Activated CD8-positive, alpha-beta T cell treated with anti-CD3 and anti-CD28 coated beads for 36 hours (primary cell): ENCODE results near the gene KATNB1. TPM values are rescaled to one million over a fixed set of nuclear protein-coding genes. Genes with fewer than 3 reads are reported as not detected.
"Not testable (repeated sequence)": the region's sequence is repeated elsewhere in the genome, so short reads cannot be mapped to it uniquely, and the experiment has no call there.

ENCODE experiments used
- ATAC-seq: fragments of 200-7000 bp; cut with Tn5 transposase; one replicate; pipeline ENCODE4 v1.10.0; 2021; ENCODE audit warnings: mild to moderate bottlenecking, moderate library complexity
- CTCF ChIA-PET: fragments of 350-600 bp; sonication (Branson Sonifier 250); formaldehyde crosslinking; loops from one replicate; lab custom pipeline; 2021; ENCODE audit warnings: antibody characterized with exemption; lab: Charles Lee
- POLR2A ChIA-PET: fragments of 350-600 bp; sonication (Branson Sonifier 250); formaldehyde crosslinking; loops from one replicate; lab custom pipeline; 2021; ENCODE audit warnings: antibody characterized with exemption; lab: Charles Lee
- DNase-seq: peaks from one replicate; pipeline ENCODE4 v3.0.0-alpha.2; 2020
- H3K27ac Mint-ChIP-seq: one replicate; pipeline ENCODE4 v1.8.0; 2021; ENCODE audit warnings: mild to moderate bottlenecking, mixed read lengths
- H3K27me3 Mint-ChIP-seq: one replicate; pipeline ENCODE4 v1.8.0; 2021; ENCODE audit warnings: mixed read lengths
- H3K36me3 Mint-ChIP-seq: one replicate; pipeline ENCODE4 v1.8.0; 2021; ENCODE audit warnings: low read depth, mixed read lengths
- H3K4me1 Mint-ChIP-seq: one replicate; pipeline ENCODE4 v1.8.0; 2021; ENCODE audit warnings: low read depth, mixed read lengths
- H3K4me3 Mint-ChIP-seq: one replicate; pipeline ENCODE4 v1.8.0; 2021; ENCODE audit warnings: mild to moderate bottlenecking, moderate library complexity, mixed read lengths
- H3K9me3 Mint-ChIP-seq: one replicate; pipeline ENCODE4 v1.8.0; 2021; ENCODE audit warnings: mixed read lengths
- CTCF ChIP-seq: fragments of 200-600 bp; IDR thresholded peaks from one replicate; pipeline ENCODE4 v1.8.0; 2022; ENCODE audit warnings: antibody characterized with exemption, mild to moderate bottlenecking
- intact Hi-C: fragments of 100-400 bp; cut with micrococcal nuclease; formaldehyde crosslinking; loops from one replicate; pipeline ENCODE4 v1.10.0; 2022
- total RNA-seq, 2 experiments: library from RNA; stranded (reverse); gene quantifications; one replicate each; pipeline ENCODE4 v1.2.3, GENCODE V29; 2021

KATNB1 gene
- total RNA-seq, 2 experiments from 2014 or later: 35.1 to 39.6 TPM

DNA sequence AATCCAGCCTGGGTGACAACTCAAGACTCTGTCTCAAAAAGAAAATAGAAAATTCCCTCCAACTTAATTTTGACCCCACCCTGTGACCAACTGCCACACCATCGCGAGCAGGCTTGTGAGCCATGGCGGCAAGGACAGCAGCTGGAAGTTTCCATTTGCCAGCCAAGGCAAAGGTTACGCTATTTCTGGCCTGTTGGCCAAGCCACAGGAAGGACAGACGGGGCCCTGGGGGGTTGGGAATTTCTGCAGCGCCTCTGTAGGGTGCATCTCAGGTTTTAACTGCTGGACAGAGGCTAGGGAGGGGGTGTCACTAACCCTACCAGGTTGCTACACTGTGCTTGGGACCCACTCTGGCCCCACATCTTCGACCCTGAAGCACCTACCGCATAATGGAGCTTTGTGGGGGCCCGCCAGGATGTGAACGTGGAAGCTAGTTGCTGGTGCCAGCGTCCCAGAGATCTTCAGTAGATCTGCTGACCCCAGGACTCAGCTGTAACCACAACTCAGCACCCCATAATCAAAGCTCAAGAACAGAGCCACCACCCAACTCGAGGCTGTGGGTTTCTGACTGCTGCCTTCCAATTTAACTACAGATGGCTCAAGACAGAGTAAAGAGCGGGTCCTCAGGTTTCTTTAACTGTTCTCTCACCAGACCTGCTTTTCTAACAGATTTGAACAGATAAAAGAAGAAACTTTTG, 55.8 kb downstream of the KATNB1 start:
- CTCF ChIA-PET: interaction anchor here (0.7 kb wide), 1 partner anchor 20 kb away, joined by 3 read pairs; no protein-coding TSS in a partner anchor
- Mint-ChIP-seq H3K36me3 (no peaks in the 10 kb centered on the region), H3K27me3 (no peaks in the 10 kb centered on the region), H3K9me3 (no peaks in the 10 kb centered on the region), H3K4me1 (no peaks in the 10 kb centered on the region), H3K4me3 (no peak overlapping the region), H3K27ac (no peak overlapping the region)
- no peak for TF ChIP-seq CTCF
- intact Hi-C loops: no loop called here
- no peak for DNase-seq
- POLR2A ChIA-PET: no interaction called here
- no peak for ATAC-seq

DNA sequence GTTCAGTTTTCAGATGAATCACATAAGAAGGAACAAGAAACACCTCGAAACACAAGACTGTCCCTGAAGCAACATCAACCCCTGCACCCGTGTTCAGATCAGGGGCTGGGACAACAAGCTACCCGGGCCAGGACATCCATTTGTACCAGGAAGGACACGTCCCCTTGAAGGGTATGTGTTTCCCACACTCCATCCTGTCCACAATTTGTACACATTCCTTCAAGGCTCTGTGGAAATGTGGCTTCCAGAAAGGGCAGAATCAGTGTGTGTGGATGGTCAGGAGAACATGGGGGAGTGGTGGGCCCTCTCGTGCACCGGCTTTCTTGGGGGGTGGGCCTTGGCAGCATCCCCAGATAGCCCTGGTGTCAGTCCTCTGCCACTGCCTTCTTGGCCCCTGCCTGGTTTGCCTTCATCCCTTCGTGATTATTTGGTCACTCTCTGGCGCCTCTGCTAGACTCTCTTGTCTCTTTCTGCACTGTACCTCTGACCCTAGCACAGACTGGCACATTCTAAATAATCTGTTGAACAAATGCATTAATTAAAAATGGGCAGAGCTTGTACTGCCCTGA, 56.4 kb downstream of the KATNB1 start:
- ATAC-seq: no peak
- DNase-seq: no peak
- no peaks in the 10 kb centered on the region for H3K4me1 Mint-ChIP-seq
- CTCF ChIA-PET: no interaction called here
- no peaks in the 10 kb centered on the region for H3K9me3 Mint-ChIP-seq
- intact Hi-C loops: no loop called here
- TF ChIP-seq CTCF: no peak
- no peak overlapping the region for H3K4me3 Mint-ChIP-seq
- no peak overlapping the region for H3K27ac Mint-ChIP-seq
- H3K27me3 Mint-ChIP-seq: peaks cover 2% of the 10 kb centered on the region
- no peaks in the 10 kb centered on the region for H3K36me3 Mint-ChIP-seq
- POLR2A ChIA-PET: interaction anchor here (1.5 kb wide), 1 partner anchor 56 kb away, joined by 3 read pairs; no protein-coding TSS in a partner anchor

GRCh38 chr16:57794849-57795430, 59.4 kb downstream of the KATNB1 start:
- intact Hi-C loops: no loop called here
- DNase-seq (no peak), ATAC-seq (no peak)
- H3K4me3 Mint-ChIP-seq: no peak overlapping the region
- TF ChIP-seq CTCF: no peak
- H3K9me3 Mint-ChIP-seq: no peaks in the 10 kb centered on the region
- H3K36me3 Mint-ChIP-seq: no peaks in the 10 kb centered on the region
- H3K27ac Mint-ChIP-seq: no peak overlapping the region
- H3K27me3 Mint-ChIP-seq: peaks cover 8% of the 10 kb centered on the region
- POLR2A ChIA-PET: no interaction called here
- peaks cover 11% of the 10 kb centered on the region for H3K4me1 Mint-ChIP-seq
- CTCF ChIA-PET: interaction anchor here (1.2 to 1.9 kb wide), 3 partner anchors 12 to 541 kb away, joined by 3 to 4 read pairs (median 3); no protein-coding TSS in a partner anchor

GRCh38 chr16:57795431-57795878, 59.9 kb downstream of the KATNB1 start:
- POLR2A ChIA-PET: no interaction called here
- Mint-ChIP-seq H3K36me3 (no peaks in the 10 kb centered on the region), H3K9me3 (no peaks in the 10 kb centered on the region), H3K4me1 (peaks cover 14% of the 10 kb centered on the region), H3K27me3 (peaks cover 11% of the 10 kb centered on the region), H3K4me3 (no peak overlapping the region), H3K27ac (no peak overlapping the region)
- DNase-seq: peak; percentile 61
- peak; percentile 34 for TF ChIP-seq CTCF
- peak; percentile 74 for ATAC-seq
- intact Hi-C loops: no loop called here
- CTCF ChIA-PET: interaction anchor here (1.4 to 1.9 kb wide), 2 partner anchors 13 to 541 kb away, joined by 3 to 4 read pairs; no protein-coding TSS in a partner anchor

- DNase-seq, H3K4me3 Mint-ChIP-seq, POLR2A ChIA-PET, H3K27ac Mint-ChIP-seq, H3K9me3 Mint-ChIP-seq, H3K36me3 Mint-ChIP-seq, ATAC-seq, intact Hi-C loops: not testable (repeated sequence)
- Mint-ChIP-seq H3K4me1 (peaks cover 15% of the 10 kb centered on the region), H3K27me3 (peaks cover 14% of the 10 kb centered on the region)
- CTCF ChIA-PET: interaction anchor here (1.9 kb wide), 1 partner anchor 540 kb away, joined by 4 read pairs; no protein-coding TSS in a partner anchor
Measured at GRCh38 chr16:57796014-57796413, 60.4 kb downstream of the KATNB1 start.
